Measurements from ENCODE around the gene GPR132. TPM values are rescaled to one million over a fixed set of nuclear protein-coding genes. Genes with fewer than 3 reads are reported as not detected.
A peak's percentile ranks its signal among the peaks of the same experiment; 100 is the strongest.

GPR132 gene
- total RNA-seq, 2 experiments from 2014 or later: 64.4 to 66.7 TPM

DNA sequence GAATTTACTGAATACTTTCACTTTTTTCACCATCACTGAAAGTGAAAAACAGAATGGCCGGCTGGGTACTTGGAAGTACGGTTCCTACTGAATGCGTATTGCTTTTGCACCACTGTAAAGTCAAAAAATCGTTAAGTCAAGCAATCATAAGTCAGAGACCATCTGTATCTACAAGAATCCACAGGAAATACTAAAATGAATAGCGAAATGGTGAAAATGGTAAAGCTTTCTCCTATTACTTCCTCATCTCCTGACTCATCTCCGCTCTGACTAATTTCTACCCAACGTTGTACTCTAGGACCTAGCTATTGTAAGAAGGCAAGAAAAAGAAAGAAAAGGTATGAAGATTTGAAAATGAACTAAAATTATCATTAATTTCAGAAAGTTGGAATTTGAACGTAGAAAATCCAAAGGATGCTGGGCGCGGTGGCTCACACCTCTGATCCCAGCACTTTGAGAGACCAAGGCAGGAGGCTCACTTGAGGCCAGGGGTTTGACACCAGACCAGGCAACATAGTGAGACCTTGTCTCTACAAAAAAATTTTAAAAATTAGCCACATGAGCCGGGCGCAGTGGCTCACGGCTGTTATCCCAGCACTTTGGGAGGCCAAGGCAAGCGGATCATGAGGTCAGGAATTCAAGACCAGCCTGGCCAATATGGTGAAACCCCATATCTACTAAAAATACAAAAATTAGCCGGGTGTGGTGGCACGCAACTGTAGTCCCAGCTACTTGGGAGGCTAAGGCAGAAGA lies 39.0 kb downstream of the GPR132 start:
- no peak overlapping the region for H3K27ac ChIP-seq (ENCODE audit: low read depth in 1 of 2, low read length in 2 of 2)
- Mint-ChIP-seq H3K4me3 (no peak overlapping the region), H3K4me1 (ENCODE audit: low read depth) (peaks cover 28% of the 10 kb centered on the region), H3K9me3 (no peaks in the 10 kb centered on the region), H3K36me3 (ENCODE audit: low read depth) (no peaks in the 10 kb centered on the region), H3K27me3 (no peaks in the 10 kb centered on the region), H3K27ac (peak overlapping the region; percentile 73)
- no peak overlapping the region for H3K4me3 ChIP-seq (ENCODE audit: low read length)
- ChIA-PET CTCF (interaction anchor here (0.9 to 4.0 kb wide), 2 partner anchors 20 to 64 kb away, joined by 3 to 20 read pairs; no protein-coding TSS in a partner anchor), POLR2A (no interaction called here)
- TF ChIP-seq, protein P1, sequence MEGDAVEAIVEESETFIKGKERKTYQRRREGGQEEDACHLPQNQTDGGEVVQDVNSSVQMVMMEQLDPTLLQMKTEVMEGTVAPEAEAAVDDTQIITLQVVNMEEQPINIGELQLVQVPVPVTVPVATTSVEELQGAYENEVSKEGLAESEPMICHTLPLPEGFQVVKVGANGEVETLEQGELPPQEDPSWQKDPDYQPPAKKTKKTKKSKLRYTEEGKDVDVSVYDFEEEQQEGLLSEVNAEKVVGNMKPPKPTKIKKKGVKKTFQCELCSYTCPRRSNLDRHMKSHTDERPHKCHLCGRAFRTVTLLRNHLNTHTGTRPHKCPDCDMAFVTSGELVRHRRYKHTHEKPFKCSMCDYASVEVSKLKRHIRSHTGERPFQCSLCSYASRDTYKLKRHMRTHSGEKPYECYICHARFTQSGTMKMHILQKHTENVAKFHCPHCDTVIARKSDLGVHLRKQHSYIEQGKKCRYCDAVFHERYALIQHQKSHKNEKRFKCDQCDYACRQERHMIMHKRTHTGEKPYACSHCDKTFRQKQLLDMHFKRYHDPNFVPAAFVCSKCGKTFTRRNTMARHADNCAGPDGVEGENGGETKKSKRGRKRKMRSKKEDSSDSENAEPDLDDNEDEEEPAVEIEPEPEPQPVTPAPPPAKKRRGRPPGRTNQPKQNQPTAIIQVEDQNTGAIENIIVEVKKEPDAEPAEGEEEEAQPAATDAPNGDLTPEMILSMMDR (IDR thresholded peaks at IDR 0.05): no peak
- no peaks in the 10 kb centered on the region for H3K9me3 ChIP-seq (ENCODE audit: control insufficient read depth in 1 of 2, insufficient read depth in 1 of 2, low read length in 2 of 2)
- H3K4me1 ChIP-seq (ENCODE audit: insufficient read depth, low read length): peaks cover 38% of the 10 kb centered on the region
- DNase-seq (peak in 3 of 14 experiments; percentile 35 to 57 (median 46)), ATAC-seq (ENCODE audit: poor library complexity) (no peak)
- no peaks in the 10 kb centered on the region for H3K36me3 ChIP-seq (ENCODE audit: insufficient read depth, low read length)
- intact Hi-C loops (cut with DNase I, micrococcal nuclease): no loop called here
- no peaks in the 10 kb centered on the region for H3K27me3 ChIP-seq (ENCODE audit: control insufficient read depth in 1 of 2, insufficient read depth in 2 of 2, low read length in 2 of 2)

DNA sequence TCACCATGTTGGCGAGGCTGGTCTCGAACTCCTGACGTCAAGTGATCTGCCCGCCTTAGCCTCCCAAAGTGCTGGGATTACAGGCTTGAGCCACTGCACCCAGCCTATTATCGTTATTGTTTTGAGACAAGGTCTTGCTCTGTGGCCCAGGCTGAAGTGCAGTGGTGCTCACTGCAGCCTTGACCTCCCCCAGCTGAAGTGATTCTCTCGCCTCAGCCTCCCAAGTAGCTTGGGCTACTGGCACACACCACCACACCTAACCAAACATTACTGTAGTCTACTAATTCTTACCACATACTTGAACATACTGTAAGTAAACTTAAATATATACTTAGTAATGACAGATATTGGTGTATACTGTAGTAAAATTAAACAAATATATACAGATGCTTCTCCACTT lies 39.8 kb downstream of the GPR132 start:
- DNase-seq: no peak
- no peak for ATAC-seq (ENCODE audit: poor library complexity)
- Histone ChIP-seq H3K4me3 (ENCODE audit: low read length) (no peak overlapping the region), H3K27ac (ENCODE audit: low read depth in 1 of 2, low read length in 2 of 2) (no peak overlapping the region), H3K4me1 (ENCODE audit: insufficient read depth, low read length) (peaks cover 38% of the 10 kb centered on the region), H3K27me3 (ENCODE audit: control insufficient read depth in 1 of 2, insufficient read depth in 2 of 2, low read length in 2 of 2) (no peaks in the 10 kb centered on the region), H3K9me3 (ENCODE audit: control insufficient read depth in 1 of 2, insufficient read depth in 1 of 2, low read length in 2 of 2) (no peaks in the 10 kb centered on the region), H3K36me3 (ENCODE audit: insufficient read depth, low read length) (no peaks in the 10 kb centered on the region)
- POLR2A ChIA-PET: no interaction called here
- Mint-ChIP-seq H3K4me1 (ENCODE audit: low read depth) (peaks cover 28% of the 10 kb centered on the region), H3K27me3 (no peaks in the 10 kb centered on the region), H3K36me3 (ENCODE audit: low read depth) (no peaks in the 10 kb centered on the region), H3K4me3 (no peak overlapping the region), H3K9me3 (no peaks in the 10 kb centered on the region), H3K27ac (peak overlapping the region; percentile 73)
- TF ChIP-seq, protein P1 (IDR thresholded peaks at IDR 0.05): no peak
- CTCF ChIA-PET: interaction anchor here (0.9 to 4.0 kb wide), 2 partner anchors 20 to 65 kb away, joined by 3 to 20 read pairs; no protein-coding TSS in a partner anchor
- intact Hi-C loops (cut with DNase I, micrococcal nuclease): no loop called here

DNA sequence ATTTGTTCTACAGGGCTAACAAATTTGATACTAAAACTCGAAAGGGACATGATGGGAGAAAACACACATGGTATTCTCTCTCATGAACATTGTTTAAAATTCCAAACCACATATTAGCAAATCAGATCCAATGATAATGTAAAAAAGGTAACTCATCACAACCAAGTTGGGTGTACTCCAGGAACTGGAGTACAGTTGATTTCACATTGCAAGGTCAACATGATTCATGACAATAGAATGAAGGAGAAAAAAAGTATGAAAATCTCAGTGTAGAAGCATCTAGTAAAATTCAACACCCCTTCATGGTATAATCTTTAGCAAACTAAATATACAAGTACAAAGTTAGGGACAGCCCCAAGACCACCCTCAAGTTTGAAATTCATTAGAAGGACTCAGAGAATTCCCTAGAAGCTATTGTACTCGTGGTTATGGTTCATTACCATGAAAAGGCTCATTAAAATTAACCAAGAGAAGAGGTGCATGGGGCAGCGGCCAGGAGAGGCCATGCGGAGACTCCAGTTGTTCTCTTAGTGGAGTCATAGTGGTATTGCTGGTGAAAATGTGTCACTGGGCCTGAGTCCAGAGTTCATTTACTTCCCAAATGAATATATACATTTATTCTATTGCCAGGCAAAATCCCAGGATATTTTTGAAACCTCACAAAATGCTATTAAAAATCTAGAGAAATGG lies 41.3 kb downstream of the GPR132 start:
- Histone ChIP-seq H3K27me3 (ENCODE audit: control insufficient read depth in 1 of 2, insufficient read depth in 2 of 2, low read length in 2 of 2) (no peaks in the 10 kb centered on the region), H3K27ac (ENCODE audit: low read depth in 1 of 2, low read length in 2 of 2) (no peak overlapping the region), H3K4me3 (ENCODE audit: low read length) (no peak overlapping the region), H3K9me3 (ENCODE audit: control insufficient read depth in 1 of 2, insufficient read depth in 1 of 2, low read length in 2 of 2) (no peaks in the 10 kb centered on the region), H3K4me1 (ENCODE audit: insufficient read depth, low read length) (peaks cover 51% of the 10 kb centered on the region), H3K36me3 (ENCODE audit: insufficient read depth, low read length) (no peaks in the 10 kb centered on the region)
- Mint-ChIP-seq H3K27ac (peak overlapping the region; percentile 3), H3K27me3 (no peaks in the 10 kb centered on the region), H3K4me1 (ENCODE audit: low read depth) (peaks cover 42% of the 10 kb centered on the region), H3K36me3 (ENCODE audit: low read depth) (no peaks in the 10 kb centered on the region), H3K4me3 (no peak overlapping the region), H3K9me3 (no peaks in the 10 kb centered on the region)
- ChIA-PET POLR2A (no interaction called here), CTCF (interaction anchor here (4.0 kb wide), 1 partner anchor 22 kb away, joined by 20 read pairs; no protein-coding TSS in a partner anchor)
- ATAC-seq (ENCODE audit: poor library complexity) (no peak), DNase-seq (no peak)
- TF ChIP-seq, protein P1 (IDR thresholded peaks at IDR 0.05): no peak
- intact Hi-C loops (cut with DNase I, micrococcal nuclease): loop anchor here in 1 of 2 experiments (5.0 kb wide), 2 partner anchors 272 to 288 kb away; partner anchors contain the start of genes PACS2 and SIVA1
